PC-3 (cell line): ENCODE results near the gene SOX6.

ENCODE experiments used
- EZH2phosphoT487 ChIP-seq: fragments of 300-600 bp; sonication (generic); IDR thresholded peaks from 2 replicates; pipeline ENCODE4 v1.6.1; 2018; ENCODE audit warnings: mild to moderate bottlenecking, antibody characterized with exemption, low read length, borderline replicate concordance
- TF ChIP-seq, protein P1 (sequence below): fragments of 300-600 bp; sonication (generic); conservative IDR thresholded peaks from 2 replicates; pipeline ENCODE4 v1.5.1; 2017; ENCODE audit warnings: antibody characterized with exemption, low read depth, mild to moderate bottlenecking, low read length

DNA sequence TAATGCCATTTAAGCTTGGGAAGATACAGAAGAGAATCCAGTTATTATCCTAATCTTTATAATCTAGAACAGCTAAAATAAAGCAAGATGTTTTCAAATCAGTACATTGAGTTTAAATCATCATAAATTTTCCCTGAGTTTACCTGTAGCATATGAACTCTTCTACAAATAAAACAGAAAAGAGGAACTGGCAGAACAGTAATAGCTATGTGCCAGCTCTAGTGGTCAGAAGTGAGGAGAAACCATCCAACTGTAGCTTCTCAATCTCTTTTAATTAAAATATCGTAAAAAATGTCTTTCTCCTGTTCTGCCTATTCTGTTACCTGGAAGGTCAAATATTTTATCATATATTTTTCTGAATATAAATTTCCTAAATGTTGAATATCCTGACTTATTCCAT, 266.9 kb downstream of the SOX6 start:
- TF ChIP-seq, protein P1, sequence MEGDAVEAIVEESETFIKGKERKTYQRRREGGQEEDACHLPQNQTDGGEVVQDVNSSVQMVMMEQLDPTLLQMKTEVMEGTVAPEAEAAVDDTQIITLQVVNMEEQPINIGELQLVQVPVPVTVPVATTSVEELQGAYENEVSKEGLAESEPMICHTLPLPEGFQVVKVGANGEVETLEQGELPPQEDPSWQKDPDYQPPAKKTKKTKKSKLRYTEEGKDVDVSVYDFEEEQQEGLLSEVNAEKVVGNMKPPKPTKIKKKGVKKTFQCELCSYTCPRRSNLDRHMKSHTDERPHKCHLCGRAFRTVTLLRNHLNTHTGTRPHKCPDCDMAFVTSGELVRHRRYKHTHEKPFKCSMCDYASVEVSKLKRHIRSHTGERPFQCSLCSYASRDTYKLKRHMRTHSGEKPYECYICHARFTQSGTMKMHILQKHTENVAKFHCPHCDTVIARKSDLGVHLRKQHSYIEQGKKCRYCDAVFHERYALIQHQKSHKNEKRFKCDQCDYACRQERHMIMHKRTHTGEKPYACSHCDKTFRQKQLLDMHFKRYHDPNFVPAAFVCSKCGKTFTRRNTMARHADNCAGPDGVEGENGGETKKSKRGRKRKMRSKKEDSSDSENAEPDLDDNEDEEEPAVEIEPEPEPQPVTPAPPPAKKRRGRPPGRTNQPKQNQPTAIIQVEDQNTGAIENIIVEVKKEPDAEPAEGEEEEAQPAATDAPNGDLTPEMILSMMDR = no peak
- TF ChIP-seq EZH2phosphoT487 = no peak
